Sigmoid colon (tissue), 4 donors: ENCODE measurements around the gene ADAMTSL1.

Source experiments
- EP300 ChIP-seq, 4 donors: sonication (generic); formaldehyde crosslinking; IDR thresholded peaks; one replicate each; pipeline ENCODE4 v1.6.1; 2017; ENCODE audit warnings: antibody characterized with exemption in 4 of 4
- POLR2A ChIP-seq, 2 donors: fragments of 450-650 bp; IDR thresholded peaks; one replicate each; pipeline ENCODE4 v1.6.1; 2016; ENCODE audit warnings: antibody characterized with exemption in 2 of 2, mild to moderate bottlenecking in 2 of 2, moderate library complexity in 2 of 2
- POLR2AphosphoS5 ChIP-seq, 4 donors: sonication (generic); formaldehyde crosslinking; IDR thresholded peaks; one replicate each; pipeline ENCODE4 v1.6.1; 2017; ENCODE audit warnings: antibody characterized with exemption in 4 of 4
- TF ChIP-seq, protein P1 (sequence below), 4 experiments: fragments of 450-650 bp in 3 of 4; fragments of 200-600 bp in 1 of 4; IDR thresholded peaks; one replicate each; pipeline ENCODE4 v1.5.1; 2016 to 2019; ENCODE audit warnings: antibody characterized with exemption in 4 of 4, mild to moderate bottlenecking in 3 of 4, moderate library complexity in 2 of 4

DNA sequence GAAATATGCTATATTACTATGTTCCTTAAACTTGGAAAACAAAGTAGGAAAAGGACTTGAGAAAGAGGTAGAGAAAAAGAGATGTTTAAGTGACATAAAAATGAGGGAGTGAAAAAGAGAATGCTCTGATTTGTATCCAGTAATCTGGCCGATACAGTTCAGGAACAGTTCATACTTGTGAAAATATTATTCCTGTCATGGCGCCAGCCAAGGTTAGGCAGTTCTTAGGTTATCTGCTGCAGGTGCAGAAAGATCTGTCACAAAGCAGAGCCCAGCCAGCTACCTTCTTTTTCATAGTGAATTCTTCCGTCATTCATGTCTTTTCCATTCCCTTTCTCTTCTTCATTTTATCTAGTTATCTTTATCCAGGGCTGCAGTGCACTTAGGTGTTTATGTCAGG lies 256.3 kb downstream of the ADAMTSL1 start:
- TF ChIP-seq, protein P1, sequence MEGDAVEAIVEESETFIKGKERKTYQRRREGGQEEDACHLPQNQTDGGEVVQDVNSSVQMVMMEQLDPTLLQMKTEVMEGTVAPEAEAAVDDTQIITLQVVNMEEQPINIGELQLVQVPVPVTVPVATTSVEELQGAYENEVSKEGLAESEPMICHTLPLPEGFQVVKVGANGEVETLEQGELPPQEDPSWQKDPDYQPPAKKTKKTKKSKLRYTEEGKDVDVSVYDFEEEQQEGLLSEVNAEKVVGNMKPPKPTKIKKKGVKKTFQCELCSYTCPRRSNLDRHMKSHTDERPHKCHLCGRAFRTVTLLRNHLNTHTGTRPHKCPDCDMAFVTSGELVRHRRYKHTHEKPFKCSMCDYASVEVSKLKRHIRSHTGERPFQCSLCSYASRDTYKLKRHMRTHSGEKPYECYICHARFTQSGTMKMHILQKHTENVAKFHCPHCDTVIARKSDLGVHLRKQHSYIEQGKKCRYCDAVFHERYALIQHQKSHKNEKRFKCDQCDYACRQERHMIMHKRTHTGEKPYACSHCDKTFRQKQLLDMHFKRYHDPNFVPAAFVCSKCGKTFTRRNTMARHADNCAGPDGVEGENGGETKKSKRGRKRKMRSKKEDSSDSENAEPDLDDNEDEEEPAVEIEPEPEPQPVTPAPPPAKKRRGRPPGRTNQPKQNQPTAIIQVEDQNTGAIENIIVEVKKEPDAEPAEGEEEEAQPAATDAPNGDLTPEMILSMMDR (IDR thresholded peaks at IDR 0.05) = no peak
- TF ChIP-seq POLR2A (IDR thresholded peaks at IDR 0.05) = no peak
- no peak for TF ChIP-seq EP300 (IDR thresholded peaks at IDR 0.05)
- TF ChIP-seq POLR2AphosphoS5 (IDR thresholded peaks at IDR 0.05) = no peak
